Neutrophil (primary cell): ENCODE measurements around the gene ANKS1A.

ENCODE experiments used
- H3K27ac ChIP-seq: fragments of 200-600 bp; sonication (generic); 2 replicates; pipeline ENCODE4 v1.5.1; 2016; ENCODE audit warnings: mild to moderate bottlenecking, moderate library complexity
- H3K27me3 ChIP-seq: fragments of 200-600 bp; sonication (generic); 2 replicates; pipeline ENCODE4 v1.6.0; 2016; ENCODE audit warnings: mild to moderate bottlenecking
- H3K36me3 ChIP-seq: fragments of 200-600 bp; sonication (generic); 2 replicates; pipeline ENCODE4 v1.5.1; 2017
- H3K4me1 ChIP-seq, 2 experiments: fragments of 200-600 bp in 1 of 2; sonication (generic) in 1 of 2; 1 replicate in 1 of 2; 2 replicates in 1 of 2; pipeline versions ENCODE4 v1.5.1 to v1.6.1; 2013 to 2016; ENCODE audit warnings: low read depth in 1 of 2, low read length in 1 of 2, mild to moderate bottlenecking in 1 of 2, moderate library complexity in 1 of 2; ENCODE audit not compliant: control insufficient read depth in 1 of 2, insufficient read depth in 1 of 2
- H3K4me3 ChIP-seq, 2 experiments: fragments of 200-600 bp in 1 of 2; sonication (generic) in 1 of 2; 1 replicate in 1 of 2; 2 replicates in 1 of 2; pipeline ENCODE4 v1.5.1; 2013 to 2016; ENCODE audit warnings: low read depth in 1 of 2, low read length in 1 of 2, mild to moderate bottlenecking in 1 of 2, moderate library complexity in 1 of 2
- H3K9me3 ChIP-seq: fragments of 200-600 bp; sonication (generic); 2 replicates; pipeline ENCODE4 v1.5.1; 2016
- CTCF ChIP-seq: fragments of 200-600 bp; sonication (generic); IDR thresholded peaks from 2 replicates; pipeline ENCODE4 v1.5.1; 2016; ENCODE audit warnings: antibody characterized with exemption

The ANKS1A gene

GRCh38 chr6:35072698-35073055 is 183.6 kb downstream of the ANKS1A start:
- Histone ChIP-seq H3K4me1 (no peaks in the 10 kb centered on the region), H3K27me3 (no peaks in the 10 kb centered on the region), H3K9me3 (no peaks in the 10 kb centered on the region), H3K4me3 (no peak overlapping the region), H3K36me3 (peaks cover 85% of the 10 kb centered on the region), H3K27ac (no peak overlapping the region)
- TF ChIP-seq CTCF = no peak

GRCh38 chr6:35073211-35073610 is 184.2 kb downstream of the ANKS1A start:
- no peak for TF ChIP-seq CTCF
- Histone ChIP-seq H3K27me3 (no peaks in the 10 kb centered on the region), H3K9me3 (no peaks in the 10 kb centered on the region), H3K4me1 (no peaks in the 10 kb centered on the region), H3K27ac (no peak overlapping the region), H3K36me3 (peaks cover 86% of the 10 kb centered on the region), H3K4me3 (no peak overlapping the region)

- Histone ChIP-seq H3K27me3 (no peaks in the 10 kb centered on the region), H3K27ac (no peak overlapping the region), H3K36me3 (peaks cover 86% of the 10 kb centered on the region), H3K9me3 (no peaks in the 10 kb centered on the region), H3K4me1 (no peaks in the 10 kb centered on the region), H3K4me3 (no peak overlapping the region)
- no peak for TF ChIP-seq CTCF
Measured at GRCh38 chr6:35073766-35074471, 184.9 kb downstream of the ANKS1A start.

GRCh38 chr6:35076997-35077712 is 188.1 kb downstream of the ANKS1A start:
- no peaks in the 10 kb centered on the region for H3K9me3 ChIP-seq
- no peaks in the 10 kb centered on the region for H3K27me3 ChIP-seq
- peaks cover 95% of the 10 kb centered on the region for H3K36me3 ChIP-seq
- H3K4me1 ChIP-seq = no peaks in the 10 kb centered on the region
- H3K4me3 ChIP-seq = no peak overlapping the region
- no peak for TF ChIP-seq CTCF
- H3K27ac ChIP-seq = no peak overlapping the region

GRCh38 chr6:35077713-35078105 is 188.7 kb downstream of the ANKS1A start:
- H3K27ac ChIP-seq = no peak overlapping the region
- H3K36me3 ChIP-seq = peaks cover 95% of the 10 kb centered on the region

More at GRCh38 chr6:35077713-35078105, 188.7 kb downstream of the ANKS1A start:
- H3K4me1 ChIP-seq = no peaks in the 10 kb centered on the region
- no peak overlapping the region for H3K4me3 ChIP-seq
- H3K27me3 ChIP-seq = no peaks in the 10 kb centered on the region
- no peak for TF ChIP-seq CTCF
- no peaks in the 10 kb centered on the region for H3K9me3 ChIP-seq
